HG03354 (cell line): Measurements from ENCODE around the gene ADH1A.
"Not testable (repeated sequence)": the region's sequence is repeated elsewhere in the genome, so short reads cannot be mapped to it uniquely, and the experiment has no call there.

Experiments used
- ATAC-seq: cut with Tn5 transposase; IDR thresholded peaks from one replicate; pipeline ENCODE4 v1.9.1; 2021; ENCODE audit warnings: mild to moderate bottlenecking; ENCODE audit not compliant: unreplicated experiment, poor library complexity, severe bottlenecking

The ADH1A gene

DNA sequence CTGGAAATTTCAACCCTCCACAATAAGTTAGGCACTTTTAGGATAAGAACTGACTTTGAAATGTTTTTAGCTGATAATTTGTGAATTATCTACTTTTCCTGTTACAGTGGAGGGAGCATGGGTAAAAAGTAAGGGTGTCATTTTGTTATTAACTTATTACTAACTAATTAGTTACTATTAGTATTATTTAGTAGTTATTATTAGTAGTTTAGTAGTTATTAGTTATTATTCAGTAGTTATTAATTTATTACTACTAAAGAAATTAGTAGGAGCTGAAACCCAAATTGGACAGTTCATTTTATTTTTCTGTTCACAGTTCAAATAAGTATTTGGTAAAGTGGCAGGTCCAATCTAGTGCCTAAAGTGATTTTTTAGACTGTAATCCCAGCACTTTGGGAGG is 5.4 kb downstream of the ADH1A start:
- ATAC-seq, result no peak

DNA sequence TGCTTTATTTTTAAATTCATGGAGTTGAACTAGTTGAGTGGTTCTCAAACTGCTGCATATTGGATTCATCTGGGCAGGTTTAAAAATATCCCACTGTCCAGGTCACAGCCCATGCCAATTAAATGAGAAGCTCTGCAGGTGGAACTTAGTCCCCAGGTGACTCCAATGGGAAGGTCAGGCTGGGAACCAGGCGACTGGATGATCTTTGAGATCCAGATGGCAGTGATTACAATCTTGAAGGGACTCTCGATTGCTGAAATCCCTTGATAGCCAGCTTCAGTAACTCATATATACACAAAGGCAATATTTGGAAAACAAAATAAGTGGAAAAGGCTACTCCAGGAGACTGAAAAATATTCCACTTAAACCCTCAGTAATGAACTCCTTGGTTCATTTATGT is 8.1 kb downstream of the ADH1A start:
- no peak for ATAC-seq

- ATAC-seq, result no peak
Measured at GRCh38 chr4:99281261-99281660, 9.5 kb downstream of the ADH1A start.

DNA sequence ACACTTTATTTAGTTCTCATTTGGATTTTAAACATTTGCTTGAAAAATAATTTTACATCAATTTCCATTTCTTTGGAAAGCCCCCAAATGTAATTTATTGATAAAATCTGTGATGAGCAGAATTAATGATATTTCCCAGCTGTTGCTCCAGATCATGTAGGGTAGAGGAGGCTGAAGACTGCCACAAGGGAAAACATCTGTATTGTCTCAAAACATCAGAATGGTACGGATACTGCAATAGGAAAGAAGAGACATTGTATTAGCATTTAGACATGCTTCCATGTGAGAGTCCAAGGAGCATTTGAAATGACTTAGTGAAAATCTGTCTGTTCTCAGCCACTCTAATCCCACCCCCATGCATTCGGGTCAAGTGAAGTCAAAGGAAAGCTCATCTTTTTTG is 14.4 kb downstream of the ADH1A start:
- ATAC-seq, result no peak

DNA sequence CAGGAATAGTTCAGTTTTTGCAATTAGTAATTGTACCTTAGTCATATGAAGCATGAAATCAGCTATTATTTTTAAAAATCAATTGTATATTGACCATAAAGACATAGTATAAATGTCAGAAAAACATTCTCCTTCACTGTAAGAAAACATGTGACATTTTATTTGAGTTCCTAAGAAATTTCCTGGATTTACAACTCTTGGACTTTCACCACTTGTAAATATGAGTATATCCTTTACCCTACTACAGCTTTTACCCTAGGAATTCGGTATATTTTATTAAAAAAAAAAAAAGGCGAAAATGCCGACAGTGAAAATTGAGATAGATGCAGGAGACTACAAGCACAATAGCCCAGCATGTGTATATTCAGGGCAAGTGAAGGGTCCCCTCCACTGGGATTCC is 14.9 kb downstream of the ADH1A start:
- no peak for ATAC-seq

DNA sequence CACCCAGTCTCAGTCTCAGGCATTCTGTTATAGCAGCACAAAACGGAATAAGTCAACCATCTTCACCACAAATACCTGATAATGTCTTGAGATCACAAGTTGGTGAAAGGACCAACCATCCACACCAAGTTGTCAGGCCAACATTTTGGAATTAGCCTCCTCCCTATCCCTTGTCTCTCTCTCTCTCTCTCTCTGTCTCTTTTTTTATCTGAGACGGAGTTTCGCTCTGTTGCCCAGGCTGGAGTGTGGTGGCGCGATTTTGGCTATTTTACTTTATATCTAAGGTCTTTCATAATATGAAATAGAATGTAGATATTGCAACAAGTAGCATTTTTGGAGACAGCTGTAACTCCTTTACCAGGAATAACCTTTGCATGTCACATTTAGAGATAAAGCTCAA is 15.7 kb downstream of the ADH1A start:
- no peak for ATAC-seq

DNA sequence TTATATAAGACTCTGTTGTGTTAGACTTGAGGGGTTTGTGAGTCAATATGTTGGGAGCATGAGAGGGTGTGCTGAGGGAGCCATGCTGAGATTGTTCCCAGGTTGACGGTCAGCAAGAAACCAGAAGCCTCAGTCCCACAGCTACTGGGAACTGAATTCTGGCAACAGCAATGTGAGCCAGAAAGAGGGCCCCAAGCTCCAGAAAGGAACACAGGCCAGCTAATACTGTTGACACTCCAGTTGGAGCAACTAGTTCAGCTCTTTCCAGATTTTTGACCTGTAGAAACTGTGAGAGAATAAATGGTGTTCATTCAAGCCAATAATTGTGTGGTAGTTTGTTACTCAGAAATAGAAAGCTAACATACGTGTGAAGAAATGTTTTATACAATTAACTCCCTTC is 17.1 kb downstream of the ADH1A start:
- no peak for ATAC-seq

GRCh38 chr4:99264927-99265326 is 25.9 kb downstream of the ADH1A start:
- ATAC-seq, result no peak

- no peak for ATAC-seq
Measured at GRCh38 chr4:99252746-99253145, 38.0 kb downstream of the ADH1A start.

DNA sequence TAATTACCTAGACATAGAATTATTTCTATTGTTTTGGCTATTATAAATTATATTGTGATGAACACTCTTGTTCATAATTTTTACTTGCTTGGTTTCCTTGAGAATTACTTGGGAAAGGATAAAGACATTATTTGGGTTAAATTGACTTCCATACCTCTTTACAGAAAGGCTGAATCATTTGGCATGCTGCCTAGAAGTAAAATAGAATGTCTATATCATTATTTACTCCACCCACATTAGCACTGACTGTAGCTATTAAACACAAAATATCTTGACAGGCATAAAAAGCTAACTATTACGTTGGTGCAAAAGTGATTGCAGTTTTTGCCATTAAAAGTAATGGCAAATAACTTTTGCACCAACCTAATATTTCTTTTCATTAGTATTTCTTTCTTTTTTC is 42.1 kb downstream of the ADH1A start:
- ATAC-seq, result no peak

GRCh38 chr4:99235955-99236354 is 54.8 kb downstream of the ADH1A start:
- no peak for ATAC-seq

GRCh38 chr4:99234331-99235010 is 56.3 kb downstream of the ADH1A start:
- no peak for ATAC-seq

- ATAC-seq, result not testable (repeated sequence)
Measured at GRCh38 chr4:99233397-99233796, 57.4 kb downstream of the ADH1A start.

DNA sequence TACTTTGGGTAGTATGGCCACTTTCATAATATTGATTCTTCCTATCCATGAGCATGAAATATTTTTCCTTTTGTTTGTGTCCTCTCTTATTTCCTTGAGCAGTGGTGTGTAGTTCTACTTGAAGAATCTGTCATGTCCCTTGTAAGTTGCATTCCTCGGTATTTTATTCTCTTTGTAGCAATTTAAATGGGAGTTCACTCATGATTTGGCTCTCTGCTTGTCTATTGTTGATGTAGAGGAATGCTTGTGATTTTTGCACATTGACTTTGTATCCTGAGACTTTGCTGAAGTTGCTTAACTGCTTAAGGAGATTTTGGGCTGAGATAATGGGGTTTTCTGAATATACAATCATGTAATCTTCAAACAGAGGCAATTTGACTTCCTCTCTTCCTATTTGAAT is 62.1 kb downstream of the ADH1A start:
- ATAC-seq, result not testable (repeated sequence)

- not testable (repeated sequence) for ATAC-seq
Measured at GRCh38 chr4:99227646-99228045, 63.1 kb downstream of the ADH1A start.
